IMR-90 (cell line): Measurements from ENCODE around the gene MMEL1. TPM values are rescaled to one million over a fixed set of nuclear protein-coding genes. Genes with fewer than 3 reads are reported as not detected.

Experiments
- ATAC-seq: fragments of 200-7000 bp; cut with Tn5 transposase; 2 replicates; pipeline ENCODE4 v1.9.1; 2020; ENCODE audit warnings: low read depth, mild to moderate bottlenecking, moderate library complexity
- BruUV-seq: library from RNA; stranded (reverse); fragments of 400-500 nt; replicated peaks from 2 replicates; lab custom pipeline; 2021; lab: Mats Ljungman, UMichigan
- CTCF ChIA-PET: fragments of 300-600 bp; formaldehyde crosslinking; extraction: SDS; loops from one replicate; lab custom pipeline; 2021; ENCODE audit warnings: antibody characterized with exemption; lab: Yijun Ruan, JAX
- POLR2A ChIA-PET: fragments of 300-600 bp; sonication (Branson Sonifier 250); formaldehyde crosslinking; loops from one replicate; lab custom pipeline; 2022; ENCODE audit warnings: antibody characterized with exemption; ENCODE audit not compliant: unreplicated experiment; lab: Charles Lee
- DNase-seq: peaks from one replicate; pipeline ENCODE4 v3.0.0; 2013
- H2AFZ ChIP-seq: replicated peaks from 2 replicates; pipeline ENCODE3; 2013; ENCODE audit warnings: low read length, mild to moderate bottlenecking; ENCODE audit not compliant: poor library complexity
- H2AK5ac ChIP-seq: 2 replicates; pipeline ENCODE4 v1.6.1; 2013; ENCODE audit warnings: low read depth, low read length, inconsistent platforms
- H2AK9ac ChIP-seq: replicated peaks from 2 replicates; pipeline ENCODE3; 2013; ENCODE audit warnings: mild to moderate bottlenecking, low read depth, low read length, moderate library complexity; ENCODE audit not compliant: poor library complexity
- H2BK120ac ChIP-seq: 2 replicates; pipeline ENCODE4 v1.6.1; 2013; ENCODE audit warnings: low read depth, low read length, inconsistent platforms
- H2BK15ac ChIP-seq: 3 replicates; pipeline ENCODE4 v1.6.1; 2013; ENCODE audit warnings: low read depth, low read length, inconsistent platforms
- H2BK20ac ChIP-seq: 2 replicates; pipeline ENCODE4 v1.6.1; 2013; ENCODE audit warnings: low read depth, mild to moderate bottlenecking, inconsistent platforms, low read length, moderate library complexity
- H2BK5ac ChIP-seq: 2 replicates; pipeline ENCODE4 v1.6.1; 2013; ENCODE audit warnings: mild to moderate bottlenecking, low read depth, low read length, inconsistent platforms; ENCODE audit not compliant: poor library complexity, severe bottlenecking
- H3K14ac ChIP-seq: replicated peaks from 2 replicates; pipeline ENCODE4 v1.6.1; 2013; ENCODE audit warnings: low read depth, low read length, inconsistent platforms
- H3K18ac ChIP-seq: 2 replicates; pipeline ENCODE4 v1.6.1; 2013; ENCODE audit warnings: low read depth, low read length, control low read depth
- H3K23ac ChIP-seq: 2 replicates; pipeline ENCODE4 v1.6.1; 2013; ENCODE audit warnings: low read depth, low read length, inconsistent platforms
- H3K27ac ChIP-seq: 2 replicates; pipeline ENCODE4 v1.5.1; 2013; ENCODE audit warnings: mild to moderate bottlenecking, control low read depth, low read length; ENCODE audit not compliant: insufficient read depth
- H3K27me3 ChIP-seq: 2 replicates; pipeline ENCODE4 v1.6.1; 2013; ENCODE audit warnings: low read length; ENCODE audit not compliant: control insufficient read depth, insufficient read depth
- H3K36me3 ChIP-seq: 2 replicates; pipeline ENCODE4 v1.6.1; 2013; ENCODE audit warnings: low read length, mixed read lengths; ENCODE audit not compliant: control insufficient read depth, insufficient read depth
- H3K4ac ChIP-seq: 2 replicates; pipeline ENCODE4 v1.6.1; 2013; ENCODE audit warnings: low read depth, low read length, inconsistent platforms
- H3K4me1 ChIP-seq: 2 replicates; pipeline ENCODE4 v1.6.1; 2013; ENCODE audit warnings: low read length, mixed read lengths; ENCODE audit not compliant: control insufficient read depth, insufficient read depth
- H3K4me2 ChIP-seq: 2 replicates; pipeline ENCODE4 v1.6.1; 2013; ENCODE audit warnings: low read depth, mild to moderate bottlenecking, control low read depth, low read length, moderate library complexity
- H3K4me3 ChIP-seq: 2 replicates; pipeline ENCODE4 v1.5.1; 2013; ENCODE audit warnings: low read depth, mild to moderate bottlenecking, control low read depth, low read length, moderate library complexity; ENCODE audit not compliant: insufficient read depth
- H3K56ac ChIP-seq: 2 replicates; pipeline ENCODE4 v1.6.1; 2013; ENCODE audit warnings: low read length, inconsistent platforms; ENCODE audit not compliant: insufficient read depth; ENCODE audit errors: extremely low read depth
- H3K79me1 ChIP-seq, 2 experiments: 2 replicates each; pipeline ENCODE4 v1.6.1; 2013; ENCODE audit warnings: low read length in 2 of 2, inconsistent platforms in 1 of 2, low read depth in 1 of 2
- H3K9ac ChIP-seq: 2 replicates; pipeline ENCODE4 v1.6.1; 2013; ENCODE audit warnings: low read depth, low read length, control low read depth
- H3K9me1 ChIP-seq: 2 replicates; pipeline ENCODE4 v1.6.1; 2013; ENCODE audit warnings: low read length, inconsistent platforms; ENCODE audit not compliant: insufficient read depth
- H3K9me3 ChIP-seq: 2 replicates; pipeline ENCODE4 v1.6.1; 2013; ENCODE audit warnings: low read length; ENCODE audit not compliant: control insufficient read depth, insufficient read depth
- H4K20me1 ChIP-seq: 2 replicates; pipeline ENCODE4 v1.6.1; 2013; ENCODE audit warnings: low read length, inconsistent platforms; ENCODE audit not compliant: insufficient read depth
- H4K5ac ChIP-seq: 2 replicates; pipeline ENCODE4 v1.6.1; 2013; ENCODE audit warnings: mild to moderate bottlenecking, low read depth, low read length, control low read depth
- H4K8ac ChIP-seq, 2 experiments: 2 replicates each; pipeline ENCODE4 v1.6.1; 2013; ENCODE audit warnings: low read depth in 2 of 2, low read length in 2 of 2, control low read depth in 1 of 2, inconsistent platforms in 1 of 2
- H4K91ac ChIP-seq: 2 replicates; pipeline ENCODE4 v1.6.1; 2013; ENCODE audit warnings: low read depth, low read length, inconsistent platforms; ENCODE audit not compliant: insufficient read depth
- CEBPB ChIP-seq: IDR thresholded peaks from 2 replicates; pipeline ENCODE4 v1.6.1; 2012; ENCODE audit warnings: low read depth, low read length, improper control_type of control experiment
- CHD1 ChIP-seq: IDR thresholded peaks from 2 replicates; pipeline ENCODE4 v1.6.1; 2012; ENCODE audit warnings: low read depth, low read length, improper control_type of control experiment
- CTCF ChIP-seq: conservative IDR thresholded peaks from 2 replicates; pipeline ENCODE4 v1.5.1; 2012; ENCODE audit warnings: mild to moderate bottlenecking, low read depth, low read length, improper control_type of control experiment
- ELK1 ChIP-seq: fragments of 150-350 bp; IDR thresholded peaks from 2 replicates; pipeline ENCODE4 v1.6.1; 2016; ENCODE audit warnings: low read depth, mild to moderate bottlenecking, low read length, moderate library complexity, borderline replicate concordance
- FOS ChIP-seq: fragments of 150-350 bp; IDR thresholded peaks from 2 replicates; pipeline ENCODE4 v1.6.1; 2016; ENCODE audit warnings: low read depth, low read length
- MXI1 ChIP-seq: IDR thresholded peaks from 2 replicates; pipeline ENCODE4 v1.6.1; 2012; ENCODE audit warnings: low read depth, mild to moderate bottlenecking, low read length, moderate library complexity, borderline replicate concordance
- NFE2L2 ChIP-seq: fragments of 150-350 bp; IDR thresholded peaks from 2 replicates; pipeline ENCODE4 v1.6.1; 2016; ENCODE audit warnings: low read depth, mild to moderate bottlenecking, low read length
- POLR2A ChIP-seq: IDR thresholded peaks from 2 replicates; pipeline ENCODE4 v1.6.1; 2012; ENCODE audit warnings: mild to moderate bottlenecking, low read depth, low read length
- RAD21 ChIP-seq: IDR thresholded peaks from 2 replicates; pipeline ENCODE4 v1.6.1; 2012; ENCODE audit warnings: low read length, improper control_type of control experiment
- RFX5 ChIP-seq: IDR thresholded peaks from 2 replicates; pipeline ENCODE4 v1.8.0; 2012; ENCODE audit warnings: low read depth, mild to moderate bottlenecking, low read length, moderate library complexity
- SMC3 ChIP-seq: fragments of 150-350 bp; IDR thresholded peaks from 2 replicates; pipeline ENCODE4 v1.6.1; 2016; ENCODE audit warnings: low read depth, mild to moderate bottlenecking, antibody characterized with exemption, low read length, moderate library complexity
- USF2 ChIP-seq: fragments of 150-350 bp; IDR thresholded peaks from 2 replicates; pipeline ENCODE4 v1.6.1; 2017; ENCODE audit warnings: mild to moderate bottlenecking, antibody characterized with exemption, low read length, low read depth
- WGBS, 2 experiments: methylation state at CpG; one replicate each; pipeline versions ENCODE4 v1.1.5 to v1.1.7; 2013; ENCODE audit warnings: missing lambda C conversion rate in 2 of 2; ENCODE audit not compliant: insufficient read length in 1 of 2; ENCODE audit errors: extremely low coverage in 2 of 2; 5-methylcytosine and 5-hydroxymethylcytosine counted together
- dilution Hi-C: fragments of 300-500 bp; cut with HindIII; formaldehyde crosslinking; loops from one replicate; pipeline ENCODE4 v1.14.3; 2018; ENCODE audit warnings: low sequenced_read_pairs; ENCODE audit not compliant: unreplicated experiment
- in situ Hi-C: fragments of 300-500 bp; cut with MboI; formaldehyde crosslinking; loops from 3 replicates; pipeline ENCODE4 v1.14.3; 2019; ENCODE audit warnings: low sequenced_read_pairs, inconsistent platforms, mixed read lengths
- intact Hi-C: fragments of 100-400 bp; cut with micrococcal nuclease; formaldehyde crosslinking; loops from 2 replicates; pipeline ENCODE4 v1.10.0; 2022
- polyA plus RNA-seq, 3 experiments: library from polyadenylated mRNA; depleted of rRNA; stranded (reverse); fragments of >200 nt; gene quantifications; 2 replicates each; pipeline ENCODE4 v1.2.3, GENCODE V29; 2012; ENCODE audit warnings: low replicate concordance in 1 of 3
- total RNA-seq: library from RNA; depleted of rRNA; stranded (reverse); fragments of >200 nt; gene quantifications from 2 replicates; pipeline ENCODE4 v1.2.3, GENCODE V29; 2012

Gene MMEL1
- total and polyA plus RNA-seq, 2 of the 4 experiments (the other 2 are of a cell fraction), result under 0.01 to 0.12 TPM

- in situ Hi-C loops, result no loop called here
- H3K18ac ChIP-seq, result no peak overlapping the region
- no peak overlapping the region for H3K4ac ChIP-seq
- H2AK5ac ChIP-seq, result no peak overlapping the region
- no peak overlapping the region for H3K9ac ChIP-seq
- no peak overlapping the region for H4K91ac ChIP-seq
- H3K14ac ChIP-seq, result no peak overlapping the region
- H4K20me1 ChIP-seq, result no peaks in the 10 kb centered on the region
- H3K27me3 ChIP-seq, result peaks cover 14% of the 10 kb centered on the region
- H4K8ac ChIP-seq, result no peak overlapping the region
- no peak overlapping the region for H2AK9ac ChIP-seq
- no peak for DNase-seq
- H3K56ac ChIP-seq, result no peak overlapping the region
- no peaks in the 10 kb centered on the region for H3K9me1 ChIP-seq
- no peak overlapping the region for H2BK20ac ChIP-seq
- no peak overlapping the region for H2AFZ ChIP-seq
- 13% methylated on average over 3 of the region's 46 CpGs; no CpG with 5 or more reads in 1 of the 2 experiments for WGBS, 2 experiments
- ATAC-seq, result no peak
- no peaks in the 10 kb centered on the region for H3K36me3 ChIP-seq
- no peak overlapping the region for H2BK5ac ChIP-seq
- TF ChIP-seq CTCF (no peak), ELK1 (no peak), FOS (no peak), RFX5 (no peak), USF2 (no peak), POLR2A (no peak), CEBPB (no peak), NFE2L2 (no peak), SMC3 (no peak), RAD21 (no peak), MXI1 (no peak), CHD1 (no peak)
- H3K4me3 ChIP-seq, result no peak overlapping the region
- no TSS peak for BruUV-seq
- H3K79me1 ChIP-seq, result no peaks in the 10 kb centered on the region
- H3K4me1 ChIP-seq, result no peaks in the 10 kb centered on the region
- dilution Hi-C loops, result no loop called here
- H3K4me2 ChIP-seq, result no peak overlapping the region
- H2BK15ac ChIP-seq, result no peak overlapping the region
- H3K27ac ChIP-seq, result no peak overlapping the region
- ChIA-PET CTCF (no interaction called here), POLR2A (no interaction called here)
- intact Hi-C loops, result no loop called here
- H3K9me3 ChIP-seq, result no peaks in the 10 kb centered on the region
- H4K5ac ChIP-seq, result no peak overlapping the region
- no peak overlapping the region for H3K23ac ChIP-seq
- no peak overlapping the region for H2BK120ac ChIP-seq
These were observed 4.5 kb downstream of the MMEL1 start for GRCh38 chr1:2628191-2628932.
